SHP77 (cell line): ENCODE measurements around the gene AP2B1.

Source experiments
- DNase-seq, 2 experiments: peaks; one replicate each; lab custom pipeline; 2025; lab: John Stamatoyannopoulos, UW

The AP2B1 gene

DNA sequence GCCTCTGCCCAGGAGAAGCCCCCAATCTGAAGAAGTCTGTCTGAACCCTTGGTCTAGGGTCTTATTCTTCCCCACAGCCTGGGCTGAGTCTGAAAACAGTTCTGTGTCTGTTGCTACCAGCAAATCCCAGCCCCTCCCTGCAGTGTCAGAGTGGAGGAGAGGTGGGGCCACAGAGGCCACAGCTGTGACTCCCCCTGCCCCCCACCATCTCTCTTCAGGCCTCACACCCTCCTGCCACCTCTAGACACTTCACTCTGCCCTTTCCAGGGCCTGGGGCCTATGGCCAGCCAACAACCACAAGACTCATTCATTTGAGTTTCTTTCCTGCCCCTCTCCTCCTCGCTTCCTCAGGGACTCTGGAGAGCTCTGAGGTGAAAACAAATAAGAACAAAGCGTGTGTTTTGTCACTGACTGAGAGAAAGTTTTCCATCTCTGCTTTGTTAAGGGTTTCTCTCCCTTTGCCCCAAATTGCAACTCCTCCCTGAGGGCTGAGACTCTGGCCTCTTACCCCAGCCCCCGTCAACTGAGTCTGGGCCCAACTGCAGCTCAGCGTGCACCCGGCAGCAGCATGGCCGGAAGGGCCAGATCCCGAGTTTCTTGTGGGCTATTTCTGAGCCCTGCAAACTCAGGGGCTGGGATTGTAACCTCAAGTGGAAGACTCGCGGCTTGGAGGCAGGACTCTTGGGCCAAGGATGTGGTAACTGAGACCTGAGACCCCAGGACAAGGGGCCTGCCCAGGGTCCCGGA is 186.7 kb downstream of the AP2B1 start:
- no peak for DNase-seq

DNA sequence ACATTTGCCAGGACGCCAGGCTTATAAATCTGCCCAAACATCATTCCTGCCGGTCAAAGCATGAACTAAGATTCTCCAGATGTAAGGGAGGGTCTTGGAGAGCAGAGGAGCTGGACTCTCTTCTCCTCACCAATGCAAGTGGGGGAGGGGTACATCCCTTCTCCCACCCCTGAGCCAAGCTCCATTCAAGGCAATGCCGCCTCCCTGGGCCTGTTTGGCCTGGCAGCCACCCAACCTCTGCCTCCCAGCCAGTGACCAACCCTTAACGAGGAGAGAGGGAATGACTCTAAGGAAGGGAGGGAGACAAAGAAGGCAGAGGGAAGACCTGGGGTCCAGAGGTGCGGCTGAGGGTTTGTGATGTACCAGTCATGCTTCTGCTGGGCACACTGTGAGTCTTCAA is 187.4 kb downstream of the AP2B1 start:
- DNase-seq, result no peak

DNA sequence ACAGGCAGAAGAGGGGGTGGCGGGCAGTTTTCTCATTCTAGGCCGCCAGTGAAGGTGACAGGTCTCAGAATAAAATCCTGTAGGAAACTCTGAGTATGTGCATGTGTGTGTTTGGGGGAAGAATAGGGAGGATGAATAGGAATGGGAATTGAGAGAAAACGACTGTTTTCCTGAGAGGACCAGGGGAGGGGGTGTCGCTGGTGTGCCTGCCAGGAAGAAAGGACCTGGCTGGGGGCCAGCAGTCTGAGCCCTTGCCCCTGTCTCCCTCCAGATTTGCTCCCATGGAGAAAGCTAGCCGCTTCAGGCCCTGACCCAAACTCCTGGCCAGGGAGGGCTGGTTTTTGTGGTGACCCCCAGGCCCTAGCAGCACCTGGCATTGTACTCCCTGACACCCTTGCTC is 187.9 kb downstream of the AP2B1 start:
- no peak for DNase-seq

DNA sequence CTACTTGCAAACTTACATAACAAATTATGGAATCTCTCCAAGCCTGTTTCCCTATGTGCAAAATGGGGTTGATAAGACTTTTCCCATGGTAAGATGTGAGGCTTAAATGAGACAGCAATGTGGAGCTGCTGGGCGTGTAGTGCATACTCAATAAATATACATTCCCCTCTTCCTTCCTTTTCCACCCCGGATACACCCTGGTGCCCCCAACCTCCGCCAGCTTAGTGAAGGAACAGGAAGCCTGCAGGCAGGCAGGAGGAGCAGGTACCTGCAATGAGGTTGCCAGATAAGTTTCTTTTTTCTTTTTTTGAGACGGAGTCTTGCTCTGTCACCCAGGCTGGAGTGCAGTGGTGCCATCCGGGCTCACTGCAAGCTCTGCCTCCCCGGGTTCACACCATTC is 188.5 kb downstream of the AP2B1 start:
- no peak for DNase-seq
